Dermis microvascular lymphatic vessel endothelial cell (primary cell): ENCODE data around the gene TPCN1. TPM values are rescaled to one million over a fixed set of nuclear protein-coding genes. Genes with fewer than 3 reads are reported as not detected.

Experiments
- DNase-seq, 2 donors: peaks; one replicate each; pipeline versions ENCODE4 v3.0.0 to v3.0.0-alpha.2; 2010; ENCODE audit warnings: low read depth in 2 of 2
- total RNA-seq: library from RNA; depleted of rRNA; stranded (reverse); fragments of >200 nt; gene quantifications from 2 replicates; pipeline ENCODE4 v1.2.1, GENCODE V29; 2014

The TPCN1 gene
- total RNA-seq, 1 donor from 2014 or later = 5.5 TPM

GRCh38 chr12:113222730-113223531 is 1.7 kb downstream of the TPCN1 start:
- peak in 1 of 2 donors; percentile 95 for DNase-seq

GRCh38 chr12:113224955-113225354 is 3.7 kb downstream of the TPCN1 start:
- no peak for DNase-seq

GRCh38 chr12:113226696-113227568 is 5.7 kb downstream of the TPCN1 start:
- no peak for DNase-seq

DNA sequence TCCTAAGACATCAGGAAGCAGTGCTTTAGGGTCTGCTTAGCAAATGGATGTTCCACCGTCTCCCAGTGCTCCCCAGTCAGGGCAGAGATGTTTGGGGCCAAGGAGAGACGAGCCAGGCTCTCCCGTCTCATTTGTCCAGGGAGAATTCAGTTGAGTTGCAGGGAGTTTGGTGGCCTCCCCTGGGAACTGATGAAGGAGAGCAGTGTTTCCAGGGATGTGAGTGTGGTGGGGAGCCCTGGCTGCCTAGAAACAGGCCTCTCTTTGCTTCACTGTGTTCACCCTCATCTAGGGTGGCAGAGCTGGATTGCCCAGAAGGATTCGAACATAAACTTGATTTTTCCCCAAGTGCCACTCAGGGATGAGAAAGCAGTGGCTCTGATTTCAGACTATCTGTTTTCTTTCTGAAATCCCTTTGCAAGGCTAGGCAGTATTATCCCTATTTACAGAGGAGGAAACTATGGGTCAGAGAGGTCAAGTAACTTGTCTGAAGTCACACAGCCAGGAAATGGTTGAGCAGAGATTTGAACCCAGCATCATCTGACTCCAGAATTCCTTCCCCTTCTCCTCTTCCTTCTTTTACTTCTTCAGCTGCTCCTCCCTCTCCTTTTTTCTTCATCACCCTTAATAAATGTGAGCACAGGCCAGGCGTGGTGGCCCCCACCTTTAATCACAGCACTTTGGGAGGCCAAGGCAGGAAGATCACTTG is 6.6 kb downstream of the TPCN1 start:
- DNase-seq = peak in 1 of 2 donors; percentile 36

DNA sequence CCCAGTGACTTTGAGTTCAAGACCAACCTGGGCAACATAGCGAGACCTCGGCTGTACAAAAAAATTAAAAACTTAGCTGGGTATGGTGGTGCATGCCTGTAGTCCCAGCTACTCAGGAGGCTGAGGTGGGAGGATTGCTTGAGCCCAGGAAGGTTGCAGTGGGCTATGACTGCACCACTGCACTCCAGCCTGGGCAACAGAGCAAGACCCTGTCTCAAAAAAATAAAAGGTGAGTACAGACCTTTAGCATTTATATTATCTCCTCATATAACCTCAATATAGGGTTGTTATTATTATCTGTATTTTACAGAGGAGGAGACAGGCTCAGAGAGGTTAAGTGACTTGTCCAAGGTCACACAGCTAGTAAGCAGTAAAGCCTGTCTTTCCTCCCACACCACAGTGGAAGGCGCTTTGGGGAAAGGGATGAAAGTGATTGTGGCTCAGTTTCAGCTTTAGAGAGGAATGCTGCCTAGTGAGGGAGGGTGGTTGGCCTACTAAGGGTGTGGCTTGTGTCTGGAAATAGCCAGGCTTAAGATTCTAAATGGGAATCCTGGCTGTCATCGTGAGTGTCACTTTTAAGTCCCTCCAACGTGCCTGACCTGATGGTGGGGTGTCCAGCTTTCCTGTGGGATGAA is 7.2 kb downstream of the TPCN1 start:
- DNase-seq = no peak

GRCh38 chr12:113230315-113231234 is 9.3 kb downstream of the TPCN1 start:
- peak in 1 of 2 donors; percentile 37 for DNase-seq

GRCh38 chr12:113231235-113232088 is 10.2 kb downstream of the TPCN1 start:
- DNase-seq = peak in 1 of 2 donors; percentile 59

DNA sequence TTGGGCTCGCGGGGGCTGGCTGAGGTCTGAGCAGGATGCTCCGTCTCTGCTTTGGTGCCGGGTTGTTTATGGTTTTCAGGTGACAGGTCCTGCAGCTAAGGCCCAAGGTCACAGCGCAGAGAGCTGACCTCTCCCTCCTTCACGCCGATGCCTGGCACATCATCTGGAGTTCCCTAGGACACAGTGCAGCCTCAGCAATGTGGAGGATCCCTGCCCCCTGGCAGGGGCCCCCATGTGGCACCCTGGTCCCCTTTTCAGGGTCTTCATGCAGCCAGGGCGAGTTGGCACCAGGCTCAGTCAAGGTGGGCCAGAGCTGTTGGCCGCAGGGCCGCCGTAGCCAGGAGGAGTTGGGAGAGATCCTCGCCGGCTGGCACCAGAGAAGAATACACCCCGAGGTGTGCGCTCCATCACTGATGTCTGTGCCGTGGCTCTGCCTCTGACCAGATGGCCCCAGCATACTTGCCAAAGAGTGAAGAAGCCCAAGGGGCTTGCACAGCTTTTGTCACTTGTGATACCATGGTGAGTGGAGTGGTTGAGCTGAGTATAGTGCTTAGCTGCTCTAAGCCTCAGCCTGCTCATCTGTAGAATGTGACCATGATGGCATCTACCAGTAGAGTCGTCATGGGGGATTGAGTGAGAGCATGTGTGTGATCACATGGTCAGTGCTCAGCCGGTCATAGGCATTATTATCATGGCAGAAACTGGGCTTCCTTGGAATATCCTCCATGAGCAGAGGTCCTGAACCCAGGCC is 11.0 kb downstream of the TPCN1 start:
- DNase-seq = no peak

GRCh38 chr12:113232840-113233585 is 11.7 kb downstream of the TPCN1 start:
- DNase-seq = no peak

DNA sequence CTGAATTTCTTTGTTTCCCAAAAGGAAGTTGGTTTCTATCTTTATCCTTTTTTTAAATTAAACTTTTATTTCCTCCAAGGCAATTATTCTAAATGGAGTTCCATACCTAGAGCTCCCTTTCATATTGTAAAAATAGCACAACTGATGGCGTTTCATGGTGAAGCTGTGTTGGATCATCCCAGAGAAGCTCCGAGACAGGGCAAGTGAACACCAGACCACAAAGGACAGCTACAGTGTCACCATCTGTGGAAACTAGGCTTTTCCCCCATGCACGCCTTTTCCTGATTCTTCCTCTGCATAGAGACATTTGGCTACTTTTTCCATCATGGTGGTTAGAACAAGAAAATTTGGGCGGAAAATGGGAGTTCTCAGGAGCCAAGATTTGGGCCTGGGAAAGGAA is 12.7 kb downstream of the TPCN1 start:
- no peak for DNase-seq

- no peak for DNase-seq
These were observed 13.2 kb downstream of the TPCN1 start for GRCh38 chr12:113234483-113234882.

GRCh38 chr12:113235976-113236375 is 14.7 kb downstream of the TPCN1 start:
- DNase-seq = no peak

- DNase-seq = no peak
These were observed 15.5 kb downstream of the TPCN1 start for GRCh38 chr12:113236539-113237399.

DNA sequence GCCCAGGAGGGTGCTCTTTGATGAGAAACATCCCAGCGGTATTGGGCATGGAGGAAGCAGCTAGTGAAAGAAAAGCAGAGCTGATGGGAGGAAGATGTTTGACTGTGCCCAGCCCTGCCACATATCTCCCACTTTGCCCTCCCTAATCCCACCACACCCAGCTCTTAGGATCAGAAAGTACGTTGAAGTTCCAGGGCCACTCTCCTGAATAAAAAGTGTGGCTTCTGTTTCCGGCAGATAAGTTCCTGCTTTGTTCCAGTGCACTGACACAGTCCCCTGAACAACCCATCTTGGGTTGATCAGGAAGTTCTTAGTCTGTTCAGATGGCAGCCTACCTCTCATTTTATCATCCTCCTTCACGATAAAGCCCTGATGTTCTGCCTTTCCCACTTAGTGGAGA is 16.5 kb downstream of the TPCN1 start:
- peak in 1 of 2 donors; percentile 54 for DNase-seq

DNA sequence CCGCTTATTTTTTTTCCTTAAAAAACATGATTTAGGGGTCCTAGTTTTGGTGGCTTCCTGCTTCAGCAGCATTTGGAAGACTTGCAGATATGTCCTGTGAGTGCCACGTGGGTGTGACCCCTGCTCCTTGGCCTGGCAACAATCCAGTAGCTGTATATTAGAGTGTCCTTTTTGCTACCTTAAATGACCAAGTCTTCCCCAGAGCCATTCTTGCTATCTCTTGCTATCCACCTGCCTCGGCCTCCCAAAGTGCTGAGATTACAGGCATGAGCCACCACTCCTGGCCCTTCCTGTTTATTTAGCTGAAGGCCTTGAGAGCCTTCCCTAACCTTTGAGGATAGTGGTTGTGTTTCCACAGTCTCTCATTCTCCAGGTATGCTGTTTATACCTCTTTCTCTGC is 17.0 kb downstream of the TPCN1 start:
- no peak for DNase-seq

DNA sequence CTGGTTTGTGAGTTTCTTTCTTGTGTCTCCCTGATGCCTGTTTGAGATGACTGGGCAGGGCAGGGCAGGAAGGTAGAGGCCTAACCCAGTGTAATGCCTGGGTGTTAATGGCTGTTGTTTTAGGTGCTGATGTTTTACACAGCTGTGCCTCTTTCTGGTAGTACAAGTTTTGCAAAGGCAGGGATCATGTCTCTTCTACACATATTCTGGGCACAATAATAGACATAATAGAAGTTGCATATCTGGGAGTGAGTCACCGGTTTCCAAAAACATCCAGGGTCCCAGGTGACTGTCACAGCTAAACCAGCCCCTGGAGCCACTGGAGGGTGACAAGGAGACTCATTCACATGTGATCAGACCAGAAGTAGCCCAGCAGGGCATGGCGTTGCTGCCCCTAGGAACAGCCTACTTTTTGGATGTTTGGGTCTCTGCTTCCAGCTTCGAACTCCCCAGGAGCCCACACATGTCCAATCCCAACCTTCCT is 18.1 kb downstream of the TPCN1 start:
- DNase-seq = no peak

- no peak for DNase-seq
These were observed 18.6 kb downstream of the TPCN1 start for GRCh38 chr12:113239811-113240331.
